HepG2 (cell line): ENCODE data around the gene BAMBI. TPM values are rescaled to one million over a fixed set of nuclear protein-coding genes. Genes with fewer than 3 reads are reported as not detected.
A peak's percentile ranks its signal among the peaks of the same experiment; 100 is the strongest.

Experiments
- KLF6 ChIP-seq: IDR thresholded peaks from 2 replicates; pipeline ENCODE4 v1.8.0; 2016; ENCODE audit warnings: missing biosample characterization, missing genetic modification reagents
- RXRB ChIP-seq: IDR thresholded peaks from 2 replicates; pipeline ENCODE4 v1.6.1; 2016; ENCODE audit warnings: borderline replicate concordance, missing genetic modification reagents, missing compliant biosample characterization
- ZNF788 ChIP-seq: sonication (generic); formaldehyde crosslinking; IDR thresholded peaks from 2 replicates; pipeline ENCODE4 v1.5.0; 2020; ENCODE audit warnings: mild to moderate bottlenecking, missing genetic modification reagents, borderline replicate concordance
- polyA plus RNA-seq, 8 experiments: library from polyadenylated mRNA; depleted of rRNA in 3 of 8; stranded (reverse) in 7 of 8; unstranded in 1 of 8; fragments of >200 nt; fragmentation: Illumina TruSeq in 4 of 8; extraction: Trizol in 4 of 8; gene quantifications; 2 replicates each; pipeline versions ENCODE4 v1.2.1 to v1.2.3, GENCODE V29; 2011 to 2016; ENCODE audit warnings: low read depth in 4 of 8, missing spikeins in 1 of 8, mixed read lengths in 1 of 8; ENCODE audit not compliant: insufficient read depth in 1 of 8
- total RNA-seq, 5 experiments: library from RNA; depleted of rRNA; stranded (reverse); fragments of >200 nt; fragmentation: Illumina TruSeq; extraction: Trizol; gene quantifications; 2 replicates each; pipeline ENCODE4 v1.2.3, GENCODE V29; 2016; ENCODE audit warnings: low read depth in 1 of 5
- TF ChIP-seq, protein P1 (sequence below): sonication (generic); formaldehyde crosslinking; IDR thresholded peaks from 2 replicates; pipeline ENCODE4 v1.8.0; 2022; ENCODE audit warnings: missing genetic modification reagents, low read depth, mild to moderate bottlenecking, borderline replicate concordance
- TF ChIP-seq, protein P2 (sequence below): sonication (generic); formaldehyde crosslinking; IDR thresholded peaks from 2 replicates; pipeline ENCODE4 v1.4.0; 2020; ENCODE audit warnings: missing genetic modification reagents, borderline replicate concordance
- TF ChIP-seq, protein P3 (sequence below): sonication (generic); formaldehyde crosslinking; IDR thresholded peaks from 2 replicates; pipeline ENCODE4 v1.4.0; 2020; ENCODE audit warnings: missing genetic modification reagents
- TF ChIP-seq, protein P4 (sequence below): sonication (generic); formaldehyde crosslinking; IDR thresholded peaks from 2 replicates; pipeline ENCODE4 v1.4.0; 2020; ENCODE audit warnings: low read depth, mild to moderate bottlenecking, missing genetic modification reagents
- TF ChIP-seq, protein P5 (sequence below): sonication (generic); formaldehyde crosslinking; IDR thresholded peaks from 2 replicates; pipeline ENCODE4 v1.5.1; 2020; ENCODE audit warnings: mild to moderate bottlenecking, missing genetic modification reagents, moderate library complexity

The BAMBI gene
- total and polyA plus RNA-seq, 2 of the 13 experiments (the other 11 are each of a cell fraction or from before 2014, with no cell fraction given), result 12.0 to 23.6 TPM

DNA sequence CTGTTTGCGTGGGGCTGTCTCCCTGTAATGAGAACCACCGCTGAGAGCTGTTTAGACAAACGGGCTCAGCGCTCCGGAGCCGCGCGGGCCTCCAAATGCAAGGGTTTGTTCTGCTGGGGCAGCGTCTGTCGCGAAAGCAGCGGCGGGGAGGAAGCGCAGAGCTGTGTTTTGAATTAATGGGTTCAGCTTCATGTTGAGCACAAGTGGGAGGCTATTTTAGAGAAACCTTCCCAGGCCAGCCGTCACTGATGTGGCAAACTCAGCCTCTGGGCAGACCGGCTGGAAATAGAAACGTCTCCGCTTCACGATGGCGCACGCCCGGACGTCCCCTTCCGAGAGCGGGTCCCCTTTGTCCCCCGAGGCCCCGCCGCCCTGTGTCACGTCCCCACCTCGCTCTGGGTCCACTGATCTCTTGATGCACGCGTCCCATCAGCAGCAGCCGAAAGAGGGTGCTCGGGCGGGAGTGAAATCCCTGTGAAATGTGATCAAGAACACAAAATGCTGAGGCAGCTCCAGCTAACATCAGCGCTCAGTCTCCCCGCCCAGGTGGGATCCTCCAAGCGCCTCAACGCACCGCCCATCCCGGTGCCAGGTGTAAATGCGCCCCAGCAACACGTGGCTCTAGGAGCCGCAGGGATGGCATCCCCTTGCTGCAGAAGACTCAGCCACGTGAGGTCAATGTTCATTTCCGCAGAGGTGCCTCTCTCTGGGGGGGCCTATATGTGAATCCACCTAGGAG is 44.9 kb downstream of the BAMBI start (continued):
- TF ChIP-seq, protein P1, sequence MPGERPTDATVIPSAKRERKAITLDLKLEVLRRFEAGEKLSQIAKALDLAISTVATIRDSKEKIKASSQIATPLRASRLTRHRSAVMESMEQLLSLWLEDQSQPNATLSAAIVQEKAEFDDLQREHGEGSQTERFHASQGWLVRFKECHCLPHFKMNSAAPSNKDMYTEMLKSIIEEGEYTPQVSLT, result no peak
- TF ChIP-seq, protein P2, sequence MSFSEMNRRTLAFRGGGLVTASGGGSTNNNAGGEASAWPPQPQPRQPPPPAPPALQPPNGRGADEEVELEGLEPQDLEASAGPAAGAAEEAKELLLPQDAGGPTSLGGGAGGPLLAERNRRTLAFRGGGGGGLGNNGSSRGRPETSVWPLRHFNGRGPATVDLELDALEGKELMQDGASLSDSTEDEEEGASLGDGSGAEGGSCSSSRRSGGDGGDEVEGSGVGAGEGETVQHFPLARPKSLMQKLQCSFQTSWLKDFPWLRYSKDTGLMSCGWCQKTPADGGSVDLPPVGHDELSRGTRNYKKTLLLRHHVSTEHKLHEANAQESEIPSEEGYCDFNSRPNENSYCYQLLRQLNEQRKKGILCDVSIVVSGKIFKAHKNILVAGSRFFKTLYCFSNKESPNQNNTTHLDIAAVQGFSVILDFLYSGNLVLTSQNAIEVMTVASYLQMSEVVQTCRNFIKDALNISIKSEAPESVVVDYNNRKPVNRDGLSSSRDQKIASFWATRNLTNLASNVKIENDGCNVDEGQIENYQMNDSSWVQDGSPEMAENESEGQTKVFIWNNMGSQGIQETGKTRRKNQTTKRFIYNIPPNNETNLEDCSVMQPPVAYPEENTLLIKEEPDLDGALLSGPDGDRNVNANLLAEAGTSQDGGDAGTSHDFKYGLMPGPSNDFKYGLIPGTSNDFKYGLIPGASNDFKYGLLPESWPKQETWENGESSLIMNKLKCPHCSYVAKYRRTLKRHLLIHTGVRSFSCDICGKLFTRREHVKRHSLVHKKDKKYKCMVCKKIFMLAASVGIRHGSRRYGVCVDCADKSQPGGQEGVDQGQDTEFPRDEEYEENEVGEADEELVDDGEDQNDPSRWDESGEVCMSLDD (CRISPR knock-in tag), result no peak
- TF ChIP-seq, protein P3, sequence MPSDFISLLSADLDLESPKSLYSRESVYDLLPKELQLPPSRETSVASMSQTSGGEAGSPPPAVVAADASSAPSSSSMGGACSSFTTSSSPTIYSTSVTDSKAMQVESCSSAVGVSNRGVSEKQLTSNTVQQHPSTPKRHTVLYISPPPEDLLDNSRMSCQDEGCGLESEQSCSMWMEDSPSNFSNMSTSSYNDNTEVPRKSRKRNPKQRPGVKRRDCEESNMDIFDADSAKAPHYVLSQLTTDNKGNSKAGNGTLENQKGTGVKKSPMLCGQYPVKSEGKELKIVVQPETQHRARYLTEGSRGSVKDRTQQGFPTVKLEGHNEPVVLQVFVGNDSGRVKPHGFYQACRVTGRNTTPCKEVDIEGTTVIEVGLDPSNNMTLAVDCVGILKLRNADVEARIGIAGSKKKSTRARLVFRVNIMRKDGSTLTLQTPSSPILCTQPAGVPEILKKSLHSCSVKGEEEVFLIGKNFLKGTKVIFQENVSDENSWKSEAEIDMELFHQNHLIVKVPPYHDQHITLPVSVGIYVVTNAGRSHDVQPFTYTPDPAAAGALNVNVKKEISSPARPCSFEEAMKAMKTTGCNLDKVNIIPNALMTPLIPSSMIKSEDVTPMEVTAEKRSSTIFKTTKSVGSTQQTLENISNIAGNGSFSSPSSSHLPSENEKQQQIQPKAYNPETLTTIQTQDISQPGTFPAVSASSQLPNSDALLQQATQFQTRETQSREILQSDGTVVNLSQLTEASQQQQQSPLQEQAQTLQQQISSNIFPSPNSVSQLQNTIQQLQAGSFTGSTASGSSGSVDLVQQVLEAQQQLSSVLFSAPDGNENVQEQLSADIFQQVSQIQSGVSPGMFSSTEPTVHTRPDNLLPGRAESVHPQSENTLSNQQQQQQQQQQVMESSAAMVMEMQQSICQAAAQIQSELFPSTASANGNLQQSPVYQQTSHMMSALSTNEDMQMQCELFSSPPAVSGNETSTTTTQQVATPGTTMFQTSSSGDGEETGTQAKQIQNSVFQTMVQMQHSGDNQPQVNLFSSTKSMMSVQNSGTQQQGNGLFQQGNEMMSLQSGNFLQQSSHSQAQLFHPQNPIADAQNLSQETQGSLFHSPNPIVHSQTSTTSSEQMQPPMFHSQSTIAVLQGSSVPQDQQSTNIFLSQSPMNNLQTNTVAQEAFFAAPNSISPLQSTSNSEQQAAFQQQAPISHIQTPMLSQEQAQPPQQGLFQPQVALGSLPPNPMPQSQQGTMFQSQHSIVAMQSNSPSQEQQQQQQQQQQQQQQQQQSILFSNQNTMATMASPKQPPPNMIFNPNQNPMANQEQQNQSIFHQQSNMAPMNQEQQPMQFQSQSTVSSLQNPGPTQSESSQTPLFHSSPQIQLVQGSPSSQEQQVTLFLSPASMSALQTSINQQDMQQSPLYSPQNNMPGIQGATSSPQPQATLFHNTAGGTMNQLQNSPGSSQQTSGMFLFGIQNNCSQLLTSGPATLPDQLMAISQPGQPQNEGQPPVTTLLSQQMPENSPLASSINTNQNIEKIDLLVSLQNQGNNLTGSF, result no peak
- TF ChIP-seq, protein P4, sequence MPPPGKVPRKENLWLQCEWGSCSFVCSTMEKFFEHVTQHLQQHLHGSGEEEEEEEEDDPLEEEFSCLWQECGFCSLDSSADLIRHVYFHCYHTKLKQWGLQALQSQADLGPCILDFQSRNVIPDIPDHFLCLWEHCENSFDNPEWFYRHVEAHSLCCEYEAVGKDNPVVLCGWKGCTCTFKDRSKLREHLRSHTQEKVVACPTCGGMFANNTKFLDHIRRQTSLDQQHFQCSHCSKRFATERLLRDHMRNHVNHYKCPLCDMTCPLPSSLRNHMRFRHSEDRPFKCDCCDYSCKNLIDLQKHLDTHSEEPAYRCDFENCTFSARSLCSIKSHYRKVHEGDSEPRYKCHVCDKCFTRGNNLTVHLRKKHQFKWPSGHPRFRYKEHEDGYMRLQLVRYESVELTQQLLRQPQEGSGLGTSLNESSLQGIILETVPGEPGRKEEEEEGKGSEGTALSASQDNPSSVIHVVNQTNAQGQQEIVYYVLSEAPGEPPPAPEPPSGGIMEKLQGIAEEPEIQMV, result no peak
- TF ChIP-seq RXRB (CRISPR knock-in tag) (peak; percentile 49; the same call in 1 of the 2 replicates), ZNF788 (CRISPR knock-in tag) (0 out of 2 replicates have a peak, but pooled peaks have one; percentile 31), KLF6 (no peak)
- TF ChIP-seq, protein P5, sequence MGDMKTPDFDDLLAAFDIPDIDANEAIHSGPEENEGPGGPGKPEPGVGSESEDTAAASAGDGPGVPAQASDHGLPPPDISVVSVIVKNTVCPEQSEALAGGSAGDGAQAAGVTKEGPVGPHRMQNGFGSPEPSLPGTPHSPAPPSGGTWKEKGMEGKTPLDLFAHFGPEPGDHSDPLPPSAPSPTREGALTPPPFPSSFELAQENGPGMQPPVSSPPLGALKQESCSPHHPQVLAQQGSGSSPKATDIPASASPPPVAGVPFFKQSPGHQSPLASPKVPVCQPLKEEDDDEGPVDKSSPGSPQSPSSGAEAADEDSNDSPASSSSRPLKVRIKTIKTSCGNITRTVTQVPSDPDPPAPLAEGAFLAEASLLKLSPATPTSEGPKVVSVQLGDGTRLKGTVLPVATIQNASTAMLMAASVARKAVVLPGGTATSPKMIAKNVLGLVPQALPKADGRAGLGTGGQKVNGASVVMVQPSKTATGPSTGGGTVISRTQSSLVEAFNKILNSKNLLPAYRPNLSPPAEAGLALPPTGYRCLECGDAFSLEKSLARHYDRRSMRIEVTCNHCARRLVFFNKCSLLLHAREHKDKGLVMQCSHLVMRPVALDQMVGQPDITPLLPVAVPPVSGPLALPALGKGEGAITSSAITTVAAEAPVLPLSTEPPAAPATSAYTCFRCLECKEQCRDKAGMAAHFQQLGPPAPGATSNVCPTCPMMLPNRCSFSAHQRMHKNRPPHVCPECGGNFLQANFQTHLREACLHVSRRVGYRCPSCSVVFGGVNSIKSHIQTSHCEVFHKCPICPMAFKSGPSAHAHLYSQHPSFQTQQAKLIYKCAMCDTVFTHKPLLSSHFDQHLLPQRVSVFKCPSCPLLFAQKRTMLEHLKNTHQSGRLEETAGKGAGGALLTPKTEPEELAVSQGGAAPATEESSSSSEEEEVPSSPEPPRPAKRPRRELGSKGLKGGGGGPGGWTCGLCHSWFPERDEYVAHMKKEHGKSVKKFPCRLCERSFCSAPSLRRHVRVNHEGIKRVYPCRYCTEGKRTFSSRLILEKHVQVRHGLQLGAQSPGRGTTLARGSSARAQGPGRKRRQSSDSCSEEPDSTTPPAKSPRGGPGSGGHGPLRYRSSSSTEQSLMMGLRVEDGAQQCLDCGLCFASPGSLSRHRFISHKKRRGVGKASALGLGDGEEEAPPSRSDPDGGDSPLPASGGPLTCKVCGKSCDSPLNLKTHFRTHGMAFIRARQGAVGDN (CRISPR knock-in tag), result peak; percentile 82
